Activated CD4-positive, CD25-positive, alpha-beta regulatory T cell treated with anti-CD3 and anti-CD28 coated beads, Interleukin-2, amount 50 U/mL, for 72 hours (primary cell): ENCODE results near the gene AKR1A1.
"Not testable (repeated sequence)": the region's sequence is repeated elsewhere in the genome, so short reads cannot be mapped to it uniquely, and the experiment has no call there.

Source experiments
- DNase-seq: peaks from one replicate; pipeline ENCODE4 v3.0.0; 2021

AKR1A1 gene

GRCh38 chr1:45523975-45524374 lies 26.7 kb upstream of the AKR1A1 start:
- not testable (repeated sequence) for DNase-seq

GRCh38 chr1:45526135-45526644 lies 24.4 kb upstream of the AKR1A1 start:
- DNase-seq, result no peak

DNA sequence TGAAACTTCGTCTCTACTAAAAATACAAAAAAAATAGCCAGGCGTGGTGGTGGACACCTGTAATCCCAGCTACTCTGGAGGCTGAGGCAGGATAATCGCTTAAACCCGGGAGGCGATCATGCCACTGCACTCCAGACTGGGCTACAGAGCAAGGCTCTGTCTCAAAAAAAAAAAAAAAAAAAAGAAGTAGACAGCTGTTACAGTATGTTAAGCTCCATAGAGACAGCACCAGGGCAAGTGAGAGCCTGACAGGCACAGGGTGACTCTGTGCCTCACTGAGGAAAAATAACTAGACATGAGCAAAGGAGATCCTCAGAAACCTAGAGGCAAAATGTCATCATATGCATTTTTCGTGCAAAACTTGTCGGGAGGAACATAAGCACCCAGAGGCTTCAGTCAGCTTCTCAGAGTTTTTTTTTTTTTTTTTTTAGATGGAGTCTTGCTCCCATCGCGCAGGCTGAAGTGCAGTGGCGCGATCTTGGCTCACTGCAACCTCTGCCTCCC lies 19.9 kb upstream of the AKR1A1 start:
- no peak for DNase-seq

- DNase-seq, result no peak
Observed at GRCh38 chr1:45531873-45532272, 18.8 kb upstream of the AKR1A1 start.

DNA sequence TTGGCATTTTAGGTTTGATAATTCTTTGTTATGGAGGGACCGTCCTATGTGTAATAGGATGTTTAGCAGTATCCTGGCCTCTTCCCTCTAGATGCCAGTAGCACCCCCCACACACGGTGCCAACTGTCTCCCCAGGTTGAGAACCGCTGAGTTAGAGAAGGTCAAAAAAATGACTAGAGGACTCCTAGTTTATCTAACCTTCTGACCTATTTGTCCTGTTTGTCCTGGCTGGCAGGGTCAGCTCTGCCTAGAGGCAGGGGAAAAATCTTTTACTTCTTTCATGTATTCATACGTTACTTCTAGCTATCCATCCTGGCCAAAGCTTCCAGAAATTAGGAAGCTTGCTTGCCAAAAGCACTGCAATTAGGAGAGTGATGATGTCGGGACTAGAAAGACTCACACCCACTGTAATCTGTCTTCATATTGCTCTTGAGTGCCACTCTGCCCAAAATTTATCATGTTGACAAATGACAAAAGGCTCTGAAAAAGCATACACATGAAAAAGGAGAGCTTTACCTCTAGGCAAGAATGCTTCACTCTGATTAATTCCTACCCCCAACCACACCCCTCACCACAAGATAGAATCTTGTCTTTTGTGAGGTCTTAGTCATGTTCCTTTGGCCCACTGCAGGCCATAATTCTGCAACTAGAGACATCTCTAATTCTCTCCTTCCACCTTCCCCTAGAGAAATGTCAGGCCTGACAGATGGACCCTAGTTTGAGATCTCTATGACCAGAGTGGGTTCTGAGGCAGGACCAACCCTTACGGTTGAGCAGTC lies 14.4 kb upstream of the AKR1A1 start:
- DNase-seq, result no peak

GRCh38 chr1:45536886-45537285 lies 13.7 kb upstream of the AKR1A1 start:
- no peak for DNase-seq

DNA sequence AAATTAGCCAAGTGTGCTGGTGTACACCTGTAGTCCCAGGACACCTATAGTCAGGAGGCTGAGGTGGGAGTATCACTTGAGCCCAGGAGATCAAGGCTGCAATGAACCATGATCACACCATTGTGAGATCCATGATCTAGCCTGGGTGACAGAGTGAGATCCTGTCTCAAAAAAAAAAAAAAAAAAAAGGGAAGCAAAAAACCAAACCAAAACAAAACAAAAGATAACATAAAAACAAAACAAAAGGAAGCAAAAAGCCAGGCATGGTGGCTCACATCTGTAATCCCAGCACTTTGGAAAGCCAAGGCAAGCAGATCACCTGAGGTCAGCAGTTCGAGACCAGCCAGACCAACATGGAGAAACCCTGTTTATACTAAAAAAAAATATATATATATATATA lies 9.4 kb upstream of the AKR1A1 start:
- DNase-seq, result no peak

DNA sequence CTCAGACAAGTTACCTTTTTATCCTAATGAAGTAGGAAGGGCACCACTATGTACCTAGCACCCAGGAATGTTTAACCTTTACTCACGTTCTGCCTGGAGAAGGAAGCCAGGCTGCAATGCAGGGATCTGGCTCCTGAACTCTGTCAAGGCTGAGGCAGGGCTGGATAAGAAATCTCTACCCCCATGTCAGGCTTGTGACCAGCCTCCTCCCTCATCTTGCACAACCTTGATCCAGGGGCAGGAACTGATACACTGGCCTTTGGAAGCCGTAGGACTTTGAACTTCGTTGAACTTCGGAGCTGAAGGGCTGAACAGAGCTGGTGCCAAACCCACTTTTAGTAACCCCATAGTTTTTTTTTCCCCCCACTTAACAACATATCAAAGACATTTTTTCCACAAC lies 8.0 kb upstream of the AKR1A1 start:
- DNase-seq, result no peak

GRCh38 chr1:45543581-45544417 lies 6.8 kb upstream of the AKR1A1 start:
- DNase-seq, result peak; percentile 58

DNA sequence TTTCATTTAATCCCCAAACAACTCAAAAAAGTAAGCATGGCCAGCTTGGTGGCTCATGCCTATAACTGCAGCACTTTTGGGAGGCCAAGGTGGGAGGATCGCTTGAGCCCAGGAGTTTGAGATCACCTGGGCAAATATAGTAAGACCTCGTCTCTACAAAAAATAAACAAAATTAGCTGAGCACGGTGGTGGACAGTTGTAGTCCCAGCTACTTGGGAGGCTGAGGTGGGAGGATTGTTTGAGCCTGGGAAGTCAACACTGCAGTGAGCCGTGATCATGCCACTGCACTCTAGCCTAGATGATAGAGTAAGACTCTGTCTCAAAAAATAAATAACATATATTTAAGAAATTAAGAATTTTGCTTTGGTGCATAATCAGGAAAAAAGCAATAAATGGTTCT lies 6.1 kb upstream of the AKR1A1 start:
- no peak for DNase-seq

- peak; percentile 33 for DNase-seq
Observed at GRCh38 chr1:45545019-45545493, 5.6 kb upstream of the AKR1A1 start.

DNA sequence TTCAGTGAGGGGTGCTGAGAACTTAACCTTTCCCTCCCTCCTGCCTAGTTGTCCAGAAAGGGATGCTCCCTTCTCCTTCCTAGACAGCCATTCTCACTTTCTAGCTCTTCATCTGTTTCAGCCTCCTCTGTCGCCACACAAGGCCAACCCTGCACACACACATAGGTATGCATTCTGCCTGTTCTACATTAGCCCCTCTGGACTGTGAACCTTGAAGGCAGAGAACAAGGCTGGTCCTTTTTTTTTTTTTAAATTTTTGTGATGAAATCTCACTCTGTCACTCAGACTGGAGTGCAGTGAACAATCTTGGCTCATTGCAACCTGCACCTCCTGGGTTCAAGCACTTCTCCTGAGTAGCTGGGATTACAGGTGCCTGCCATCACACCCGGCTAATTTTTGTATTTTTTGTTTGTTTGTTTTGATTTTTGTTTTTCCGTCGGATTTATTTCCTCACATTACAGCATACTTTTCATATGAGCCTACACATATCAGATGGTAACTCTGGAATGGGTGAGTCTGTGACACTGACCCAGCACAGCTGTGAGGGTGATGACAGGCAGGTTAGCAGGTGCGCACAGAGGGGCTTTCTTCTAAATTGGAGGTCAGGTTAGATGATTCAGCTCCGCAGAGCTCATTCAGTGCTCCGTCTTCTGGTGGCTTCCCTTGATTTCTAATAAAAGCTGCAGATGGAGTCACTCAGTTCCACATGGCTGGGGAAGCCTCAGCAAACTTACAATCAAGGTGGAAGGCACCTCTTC lies 4.9 kb upstream of the AKR1A1 start:
- DNase-seq, result no peak

DNA sequence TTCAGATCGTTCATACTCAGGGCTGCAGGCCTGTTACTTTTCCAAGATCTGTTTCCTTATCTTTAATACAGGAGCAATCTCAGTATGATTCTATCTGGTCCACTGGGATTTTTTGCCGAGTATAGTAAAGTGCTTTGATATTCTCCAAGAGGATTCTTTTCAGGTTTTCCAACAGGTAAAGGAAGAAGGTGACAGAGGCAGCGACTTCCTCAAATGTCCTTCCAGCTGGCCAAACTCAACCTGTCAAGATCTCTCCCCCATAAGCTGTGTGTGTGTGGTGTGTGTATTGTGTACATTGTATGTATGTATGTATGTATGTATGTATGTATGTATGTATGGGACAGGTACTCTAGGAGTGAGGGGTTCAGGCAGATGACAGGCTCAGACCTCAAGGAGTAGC lies 1.1 kb downstream of the AKR1A1 start:
- DNase-seq, result no peak

- DNase-seq, result no peak
Observed at GRCh38 chr1:45552331-45552730, 1.7 kb downstream of the AKR1A1 start.

DNA sequence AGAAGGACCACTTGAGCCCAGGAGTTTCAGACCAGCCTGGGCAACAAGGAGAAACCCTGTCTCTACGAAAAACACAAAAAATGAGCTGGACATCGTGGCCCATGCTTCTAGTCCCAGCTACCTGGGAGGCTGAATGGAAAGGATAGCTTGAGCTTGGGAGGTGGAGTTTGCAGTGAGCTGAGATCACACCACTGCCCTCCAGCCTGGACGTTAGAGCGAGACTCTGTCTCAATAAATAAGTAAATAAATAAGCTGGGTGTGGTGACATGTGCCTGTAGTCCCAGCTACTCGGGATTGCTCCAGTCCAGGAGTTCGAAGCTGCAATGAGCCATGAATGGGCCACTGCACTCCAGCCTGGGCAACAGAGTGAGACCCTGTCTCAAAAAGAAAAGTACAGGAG lies 3.6 kb downstream of the AKR1A1 start:
- DNase-seq, result no peak

- no peak for DNase-seq
Observed at GRCh38 chr1:45557422-45557944, 6.9 kb downstream of the AKR1A1 start.

DNA sequence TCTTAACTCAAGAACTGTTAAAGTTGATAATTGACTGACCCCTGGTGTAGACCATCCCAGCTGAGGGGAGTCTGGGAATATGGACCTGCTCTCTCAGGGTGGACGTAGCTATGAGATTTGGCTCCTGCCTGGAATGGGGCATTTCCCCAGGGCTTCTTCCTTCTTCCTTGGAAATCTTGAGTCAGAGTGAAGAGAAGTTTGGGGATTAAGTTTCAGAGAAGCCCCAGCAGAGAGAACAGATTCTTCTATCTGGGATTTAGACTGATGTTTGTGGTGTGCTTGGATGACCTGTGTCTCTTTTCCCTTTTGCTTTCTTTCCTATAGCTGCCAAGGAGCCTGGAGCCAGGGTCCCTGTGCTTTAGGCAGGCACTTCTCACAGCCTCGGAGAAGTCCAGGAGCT lies 13.2 kb downstream of the AKR1A1 start:
- DNase-seq, result no peak

DNA sequence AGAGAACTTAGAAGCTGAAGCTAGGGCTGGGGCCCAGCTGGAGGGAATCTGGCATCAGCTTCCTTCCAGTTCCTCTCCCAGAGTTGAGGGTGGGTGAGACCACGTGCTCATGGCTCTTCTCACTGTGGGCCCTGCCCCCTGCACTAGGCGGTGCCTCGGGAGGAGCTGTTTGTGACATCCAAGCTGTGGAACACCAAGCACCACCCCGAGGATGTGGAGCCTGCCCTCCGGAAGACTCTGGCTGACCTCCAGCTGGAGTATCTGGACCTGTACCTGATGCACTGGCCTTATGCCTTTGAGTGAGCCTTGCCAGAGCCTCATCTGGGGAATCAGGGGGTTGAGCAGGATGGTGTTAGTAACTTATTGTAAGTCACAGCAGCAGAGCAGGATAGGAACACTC lies 16.1 kb downstream of the AKR1A1 start:
- no peak for DNase-seq

GRCh38 chr1:45567911-45568310 lies 17.3 kb downstream of the AKR1A1 start:
- DNase-seq, result no peak

DNA sequence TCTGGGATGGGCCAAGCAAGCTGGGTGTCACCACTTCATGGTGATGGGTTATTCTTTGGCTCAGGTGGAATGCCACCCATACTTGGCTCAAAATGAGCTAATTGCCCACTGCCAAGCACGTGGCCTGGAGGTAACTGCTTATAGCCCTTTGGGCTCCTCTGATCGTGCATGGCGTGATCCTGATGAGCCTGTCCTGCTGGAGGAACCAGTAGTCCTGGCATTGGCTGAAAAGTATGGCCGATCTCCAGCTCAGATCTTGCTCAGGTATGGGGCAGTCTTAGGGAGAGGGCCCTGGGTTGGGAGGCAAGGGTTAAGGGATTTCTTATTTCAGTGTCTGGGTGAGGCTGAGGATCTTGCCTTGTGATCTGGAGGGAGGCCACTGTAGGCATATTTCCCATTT lies 17.8 kb downstream of the AKR1A1 start:
- no peak for DNase-seq

DNA sequence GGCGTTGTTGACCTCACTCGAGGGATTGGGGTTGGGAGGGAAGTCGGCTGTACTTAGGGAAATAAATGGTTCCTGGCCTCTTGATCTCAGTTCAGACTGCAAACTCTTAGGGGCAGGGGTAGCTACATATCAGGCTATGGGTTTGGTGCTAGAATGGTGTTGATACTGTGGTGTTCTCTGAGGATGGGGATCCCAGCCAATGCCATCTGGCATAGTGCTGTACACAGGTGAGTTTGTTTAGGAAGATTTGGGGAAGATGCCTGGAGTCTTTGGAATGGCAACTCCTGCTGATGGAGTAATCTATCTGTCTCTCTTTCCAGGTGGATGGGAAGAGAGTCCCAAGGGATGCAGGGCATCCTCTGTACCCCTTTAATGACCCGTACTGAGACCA lies 18.9 kb downstream of the AKR1A1 start:
- no peak for DNase-seq

DNA sequence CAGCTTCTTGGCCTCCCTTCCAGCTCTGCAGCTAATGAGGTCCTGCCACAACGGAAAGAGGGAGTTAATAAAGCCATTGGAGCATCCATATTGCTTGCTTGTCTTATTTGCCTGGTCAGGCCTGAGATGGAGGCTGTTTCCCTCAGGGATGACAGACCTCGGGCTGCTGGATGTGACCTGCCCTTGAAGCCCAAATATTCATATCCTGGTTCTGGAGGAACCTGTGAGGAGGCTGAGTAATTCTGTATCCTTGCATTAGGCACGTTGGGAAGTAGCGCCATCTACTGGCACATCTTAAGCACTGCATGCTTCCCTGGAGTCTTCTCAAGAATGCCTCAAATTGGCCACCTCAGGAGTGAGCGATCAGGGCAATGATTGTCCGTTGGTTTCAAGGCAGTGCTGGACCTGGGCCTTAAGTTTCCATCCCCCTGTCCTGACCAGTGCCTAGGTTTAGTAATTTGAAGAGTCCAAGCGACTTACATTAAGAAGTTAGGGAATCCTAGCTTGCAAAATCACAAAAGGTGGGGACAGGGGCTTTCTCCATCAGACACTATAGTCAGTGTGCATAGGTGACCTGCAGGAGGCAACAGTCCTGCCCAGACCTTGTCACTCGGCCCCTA lies 19.4 kb downstream of the AKR1A1 start:
- DNase-seq, result peak; percentile 67
